AG09319 (cell line): ENCODE measurements around the gene SGCA.

Source experiments
- DNase-seq: peaks from one replicate; pipeline ENCODE4 v3.0.0-alpha.2; 2010; ENCODE audit warnings: low read depth; ENCODE audit errors: extremely low read depth
- TF ChIP-seq, protein P1 (sequence below): IDR thresholded peaks from 2 replicates; pipeline ENCODE4 v1.5.1; 2011; ENCODE audit warnings: low read depth, mild to moderate bottlenecking, inconsistent platforms, low read length, moderate library complexity

SGCA gene

DNA sequence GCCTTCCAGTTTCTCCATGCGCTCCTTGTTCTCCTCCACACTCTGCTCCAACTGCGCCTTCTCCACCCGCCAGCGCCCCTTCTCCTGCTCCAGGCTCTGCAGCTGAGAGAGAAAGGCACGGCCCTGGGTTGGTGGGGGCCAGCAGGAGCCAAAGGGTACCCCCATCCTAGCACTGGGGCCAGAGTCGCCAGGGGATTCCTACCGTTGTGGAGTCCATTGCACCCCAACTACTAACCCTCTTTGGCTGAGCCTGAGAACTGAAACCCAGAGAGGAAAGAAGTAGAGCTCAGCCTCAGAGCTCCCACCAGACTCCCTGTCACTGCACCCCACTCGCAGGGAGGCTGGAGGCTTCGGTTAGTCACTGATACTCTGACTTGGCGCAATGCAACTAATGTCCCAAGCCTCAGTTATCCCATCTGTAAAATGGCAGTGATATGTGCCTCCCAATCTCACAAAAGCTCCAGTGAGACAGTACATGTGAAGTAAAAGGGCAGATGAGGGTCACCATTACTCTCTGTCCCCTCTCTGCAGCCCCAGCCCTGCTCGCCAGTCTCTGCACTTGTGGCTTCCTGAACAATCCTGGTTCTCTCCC, 29.6 kb upstream of the SGCA start:
- no peak for DNase-seq
- TF ChIP-seq, protein P1, sequence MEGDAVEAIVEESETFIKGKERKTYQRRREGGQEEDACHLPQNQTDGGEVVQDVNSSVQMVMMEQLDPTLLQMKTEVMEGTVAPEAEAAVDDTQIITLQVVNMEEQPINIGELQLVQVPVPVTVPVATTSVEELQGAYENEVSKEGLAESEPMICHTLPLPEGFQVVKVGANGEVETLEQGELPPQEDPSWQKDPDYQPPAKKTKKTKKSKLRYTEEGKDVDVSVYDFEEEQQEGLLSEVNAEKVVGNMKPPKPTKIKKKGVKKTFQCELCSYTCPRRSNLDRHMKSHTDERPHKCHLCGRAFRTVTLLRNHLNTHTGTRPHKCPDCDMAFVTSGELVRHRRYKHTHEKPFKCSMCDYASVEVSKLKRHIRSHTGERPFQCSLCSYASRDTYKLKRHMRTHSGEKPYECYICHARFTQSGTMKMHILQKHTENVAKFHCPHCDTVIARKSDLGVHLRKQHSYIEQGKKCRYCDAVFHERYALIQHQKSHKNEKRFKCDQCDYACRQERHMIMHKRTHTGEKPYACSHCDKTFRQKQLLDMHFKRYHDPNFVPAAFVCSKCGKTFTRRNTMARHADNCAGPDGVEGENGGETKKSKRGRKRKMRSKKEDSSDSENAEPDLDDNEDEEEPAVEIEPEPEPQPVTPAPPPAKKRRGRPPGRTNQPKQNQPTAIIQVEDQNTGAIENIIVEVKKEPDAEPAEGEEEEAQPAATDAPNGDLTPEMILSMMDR: no peak

DNA sequence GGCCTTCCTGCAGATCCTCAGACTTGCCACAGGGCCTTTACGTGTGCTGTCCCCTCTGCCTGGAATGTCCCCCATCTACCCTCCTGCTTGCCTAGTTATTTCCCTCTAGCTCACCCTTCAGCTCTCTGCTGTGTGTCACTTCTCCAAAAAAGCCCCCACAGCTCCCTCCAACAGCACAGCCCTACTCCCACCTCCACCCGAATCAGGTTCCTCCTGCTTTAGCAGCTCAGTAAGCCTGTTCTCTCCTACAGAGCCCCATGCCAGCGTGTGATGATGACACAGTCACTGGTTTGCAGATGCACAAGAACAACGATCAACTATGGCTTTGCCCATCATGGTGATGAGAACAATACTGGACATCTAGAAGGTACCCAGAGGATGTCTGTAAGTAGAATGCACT, 28.8 kb upstream of the SGCA start:
- no peak for DNase-seq
- TF ChIP-seq, protein P1: no peak

DNA sequence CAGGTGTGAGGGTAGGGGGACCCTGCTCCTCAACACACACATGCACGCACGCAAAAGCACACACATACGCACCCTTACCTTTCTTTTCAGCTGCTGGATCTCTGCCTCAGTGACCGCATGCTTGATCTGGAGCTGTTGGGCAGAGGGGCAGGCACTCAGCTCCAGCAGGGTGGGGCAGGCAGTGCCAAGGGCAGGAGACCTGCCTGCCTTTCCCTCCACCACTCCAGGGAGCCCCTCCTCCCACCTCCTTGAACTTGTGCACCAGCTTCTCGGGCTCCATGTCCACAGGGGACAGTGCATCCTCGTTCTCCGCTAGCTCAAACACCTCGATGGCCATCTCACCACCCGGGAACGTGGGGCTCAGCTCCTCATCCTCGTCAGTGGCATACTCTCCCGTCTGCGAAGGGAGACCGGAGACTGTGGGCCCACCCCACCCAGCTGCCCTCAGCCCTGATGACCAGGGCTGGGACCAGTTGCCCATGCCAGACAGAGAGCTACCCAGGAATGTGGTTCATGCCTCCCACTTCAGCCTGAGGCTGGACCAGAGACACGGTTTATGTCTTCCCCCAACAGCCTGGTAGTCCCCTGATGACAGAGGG, 26.5 kb upstream of the SGCA start:
- DNase-seq: no peak
- TF ChIP-seq, protein P1: no peak

DNA sequence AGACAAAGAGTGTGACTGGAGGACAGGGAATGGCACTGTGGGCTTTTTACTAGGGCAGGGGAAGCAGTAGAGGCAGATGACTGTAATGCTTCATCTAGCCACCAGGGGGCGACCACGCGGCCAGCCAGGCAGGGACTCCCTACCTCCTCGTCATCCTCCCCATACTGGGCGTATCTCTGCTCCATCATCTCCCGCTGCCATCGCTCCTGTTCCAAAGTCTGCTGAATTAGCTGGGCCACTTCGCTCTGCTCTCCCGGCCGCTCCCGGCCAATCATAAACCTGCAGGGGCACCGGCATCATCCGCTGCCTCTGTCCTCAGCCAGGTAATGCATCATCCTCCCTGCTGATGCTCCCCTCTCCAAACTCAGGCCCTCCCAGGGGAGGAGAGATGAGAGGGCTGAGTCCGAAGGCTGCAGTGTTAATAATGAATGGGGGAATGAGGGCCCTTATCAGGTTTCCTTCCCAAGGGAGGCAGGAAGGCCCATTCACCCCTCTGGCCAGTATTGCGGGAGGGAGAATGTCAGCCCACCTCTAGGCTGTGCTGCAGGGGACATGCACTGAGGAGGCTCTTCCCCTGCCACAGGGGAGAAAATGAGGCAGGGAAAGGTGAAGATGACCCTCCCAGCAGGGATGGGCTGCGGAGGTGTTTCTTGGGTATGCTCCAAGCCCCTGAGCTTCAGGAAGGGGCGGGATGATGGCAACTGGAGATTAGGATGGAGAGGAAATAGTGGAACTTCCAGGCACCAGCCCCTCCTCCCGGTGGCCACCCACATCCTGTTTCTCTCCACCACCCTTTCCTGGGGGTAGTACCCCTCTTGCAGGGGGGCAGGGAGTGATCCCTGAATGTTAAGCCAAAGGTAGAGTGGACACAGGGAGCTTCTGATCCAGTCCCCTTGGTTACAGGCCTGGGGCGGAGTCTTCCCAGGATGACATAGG, 25.6 kb upstream of the SGCA start:
- TF ChIP-seq, protein P1: peak; percentile 87
- no peak for DNase-seq

DNA sequence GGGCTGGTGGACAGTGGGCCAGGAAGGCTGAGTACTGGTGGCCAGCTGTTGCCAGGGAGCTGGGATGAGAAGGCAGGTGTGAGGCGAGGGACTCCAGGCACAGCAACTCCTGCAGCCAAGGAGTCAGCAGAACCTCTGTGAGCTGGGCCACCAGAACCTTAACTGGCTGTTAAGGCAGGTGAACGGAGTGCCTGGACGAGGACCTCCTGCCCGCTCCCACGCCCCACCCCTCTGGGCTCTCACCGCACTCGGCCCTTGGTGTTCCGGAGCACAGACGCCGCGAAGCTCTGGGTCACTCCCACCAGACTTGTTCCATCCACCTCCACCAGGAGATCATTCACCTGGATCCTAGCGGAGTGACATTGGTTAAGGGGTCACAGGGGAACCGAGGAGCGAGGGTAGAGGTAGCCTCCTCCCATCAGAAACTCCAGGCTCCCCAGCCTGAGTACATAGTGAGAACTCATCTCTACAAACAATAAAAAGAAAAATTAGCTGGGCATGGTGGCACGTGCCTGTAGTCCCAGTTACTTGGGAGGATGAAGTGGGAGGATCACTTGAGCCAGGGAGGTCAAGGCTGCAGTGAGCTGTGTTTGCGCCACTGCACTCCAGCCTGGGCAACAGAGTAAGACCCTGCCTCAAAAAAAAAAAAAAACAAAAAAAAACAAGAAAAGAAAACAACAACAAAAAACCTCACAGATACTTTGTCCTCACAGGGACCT, 24.6 kb upstream of the SGCA start:
- no peak for DNase-seq
- TF ChIP-seq, protein P1: no peak

DNA sequence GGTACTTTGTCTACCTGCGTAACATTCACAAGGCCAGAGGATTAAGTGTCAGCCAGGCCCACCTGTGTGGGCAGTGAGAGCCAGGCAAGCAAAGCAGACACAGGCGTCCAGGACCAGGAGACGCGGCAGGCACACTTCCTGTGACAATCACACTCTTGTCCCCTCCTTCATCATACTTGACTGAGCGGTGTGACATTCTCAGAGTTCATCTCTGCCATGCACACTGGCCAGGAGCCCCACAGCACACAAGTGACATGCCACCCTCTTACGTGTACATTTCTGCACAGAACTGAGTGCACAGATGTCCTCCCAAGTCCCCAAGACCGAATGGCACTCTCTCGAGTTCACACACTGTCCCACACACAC, 24.1 kb upstream of the SGCA start:
- no peak for DNase-seq
- TF ChIP-seq, protein P1: no peak
